NCI-H1930 (cell line): ENCODE measurements around the gene RIPOR2.

Source experiments
- DNase-seq, 2 experiments: peaks; one replicate each; lab custom pipeline; 2025; lab: John Stamatoyannopoulos, UW

The RIPOR2 gene

GRCh38 chr6:24844903-24845302 is 90.9 kb downstream of the RIPOR2 start:
- DNase-seq, result no peak

GRCh38 chr6:24844061-24844460 is 91.7 kb downstream of the RIPOR2 start:
- DNase-seq, result no peak

GRCh38 chr6:24840187-24840586 is 95.6 kb downstream of the RIPOR2 start:
- DNase-seq, result no peak

- DNase-seq, result no peak
Measured at GRCh38 chr6:24838994-24839393, 96.8 kb downstream of the RIPOR2 start.

GRCh38 chr6:24838081-24838480 is 97.7 kb downstream of the RIPOR2 start:
- no peak for DNase-seq

- DNase-seq, result no peak
Measured at GRCh38 chr6:24836109-24836508, 99.7 kb downstream of the RIPOR2 start.

GRCh38 chr6:24833711-24834386 is 101.9 kb downstream of the RIPOR2 start:
- DNase-seq, result no peak

- DNase-seq, result no peak
Measured at GRCh38 chr6:24832794-24833193, 103.0 kb downstream of the RIPOR2 start.

GRCh38 chr6:24831771-24832716 is 103.7 kb downstream of the RIPOR2 start:
- DNase-seq, result no peak

GRCh38 chr6:24829657-24830056 is 106.1 kb downstream of the RIPOR2 start:
- no peak for DNase-seq

GRCh38 chr6:24827970-24828369 is 107.8 kb downstream of the RIPOR2 start:
- DNase-seq, result no peak

- DNase-seq, result no peak
Measured at GRCh38 chr6:24827162-24827561, 108.6 kb downstream of the RIPOR2 start.

GRCh38 chr6:24825130-24825630 is 110.6 kb downstream of the RIPOR2 start:
- DNase-seq, result no peak

GRCh38 chr6:24824142-24824938 is 111.4 kb downstream of the RIPOR2 start:
- no peak for DNase-seq

- no peak for DNase-seq
Measured at GRCh38 chr6:24823185-24823584, 112.6 kb downstream of the RIPOR2 start.

- no peak for DNase-seq
Measured at GRCh38 chr6:24822696-24823095, 113.1 kb downstream of the RIPOR2 start.

GRCh38 chr6:24821860-24822444 is 113.8 kb downstream of the RIPOR2 start:
- no peak for DNase-seq

GRCh38 chr6:24818346-24818745 is 117.4 kb downstream of the RIPOR2 start:
- no peak for DNase-seq

- no peak for DNase-seq
Measured at GRCh38 chr6:24809728-24810127, 126.0 kb downstream of the RIPOR2 start.

- DNase-seq, result no peak
Measured at GRCh38 chr6:24807584-24807983, 128.2 kb downstream of the RIPOR2 start.

- no peak for DNase-seq
Measured at GRCh38 chr6:24802271-24803059, 133.3 kb downstream of the RIPOR2 start.
